BJ (cell line): ENCODE results near the gene ABCG1. TPM values are rescaled to one million over a fixed set of nuclear protein-coding genes. Genes with fewer than 3 reads are reported as not detected.

Experiments
- CTCF ChIA-PET: fragments of 350-600 bp; formaldehyde crosslinking; extraction: SDS; loops from one replicate; lab custom pipeline; 2021; ENCODE audit warnings: antibody characterized with exemption, inconsistent platforms; lab: Yijun Ruan, JAX
- POLR2A ChIA-PET: fragments of 300-600 bp; sonication (Branson Sonifier 250); formaldehyde crosslinking; extraction: SDS; loops from one replicate; lab custom pipeline; 2021; ENCODE audit warnings: antibody characterized with exemption; lab: Charles Lee
- DNase-seq: peaks from one replicate; pipeline ENCODE4 v3.0.0-alpha.2; 2011; ENCODE audit warnings: low read depth
- H3K27me3 ChIP-seq: 2 replicates; pipeline ENCODE4 v1.6.0; 2011; ENCODE audit warnings: low read length; ENCODE audit not compliant: control insufficient read depth, insufficient read depth
- H3K36me3 ChIP-seq: 2 replicates; pipeline ENCODE4 v1.5.1; 2011; ENCODE audit warnings: low read length; ENCODE audit not compliant: control insufficient read depth, insufficient read depth
- H3K4me3 ChIP-seq: 2 replicates; pipeline ENCODE4 v1.5.1; 2011; ENCODE audit warnings: low read depth, mild to moderate bottlenecking, control low read depth, low read length
- polyA plus RNA-seq: library from polyadenylated mRNA; depleted of rRNA; stranded (reverse); fragments of >200 nt; gene quantifications from 2 replicates; pipeline ENCODE4 v1.2.3, GENCODE V29; 2011
- TF ChIP-seq, protein P1 (sequence below): IDR thresholded peaks from 2 replicates; pipeline ENCODE4 v1.5.1; 2011; ENCODE audit warnings: low read depth, mild to moderate bottlenecking, control low read depth, inconsistent platforms, low read length, moderate library complexity; ENCODE audit not compliant: insufficient read depth

Gene ABCG1
- polyA plus RNA-seq, 1 experiment, result 0.29 TPM

DNA sequence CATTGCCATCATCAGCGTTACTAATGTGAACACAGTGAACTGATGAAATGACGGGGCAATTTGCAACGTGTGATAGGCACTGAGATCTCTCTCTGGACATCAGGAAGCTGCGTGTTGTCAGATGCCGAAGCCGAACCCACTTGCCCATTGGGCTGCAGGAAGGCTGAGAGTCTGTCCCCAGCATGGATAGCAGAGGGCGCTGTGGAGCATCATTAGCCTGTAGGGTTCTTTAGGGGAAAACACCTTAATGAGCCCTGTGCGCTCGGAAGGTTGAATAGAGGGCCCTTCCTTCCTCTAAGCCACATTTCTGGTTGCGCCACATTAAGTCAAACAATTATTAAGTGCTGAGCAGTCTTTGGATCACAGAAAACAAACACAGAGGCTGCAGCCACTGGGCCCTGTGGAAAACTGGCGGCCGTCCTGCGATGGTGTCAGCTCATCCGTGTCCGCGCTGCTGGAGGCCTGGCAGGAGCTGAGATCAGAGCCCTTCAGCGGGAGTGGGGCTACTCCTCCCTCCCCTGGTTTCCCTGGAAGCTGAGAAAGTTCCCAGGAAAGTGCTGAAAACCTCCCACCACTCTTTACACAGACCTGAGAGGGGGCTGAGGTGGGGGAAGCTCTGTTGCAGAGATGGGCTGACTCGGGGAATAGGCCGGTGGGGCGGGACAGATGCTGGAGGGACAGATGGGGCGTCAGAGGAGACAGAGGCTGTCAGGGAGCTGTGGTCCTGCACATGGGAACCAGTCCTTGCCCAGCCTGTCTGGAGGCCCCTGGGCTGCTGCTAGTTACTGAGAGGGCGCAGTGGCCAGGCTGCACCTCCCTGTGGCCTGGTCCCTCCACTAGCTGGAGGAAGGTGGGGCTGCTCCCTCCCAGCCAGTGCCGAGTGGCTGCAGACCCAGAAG is 119.1 kb downstream of the ABCG1 start:
- CTCF ChIA-PET, result interaction anchor here (1.0 to 1.1 kb wide), 2 partner anchors 9 to 193 kb away, joined by 3 to 4 read pairs; no protein-coding TSS in a partner anchor
- POLR2A ChIA-PET, result no interaction called here
- DNase-seq, result no peak
- peaks cover 2% of the 10 kb centered on the region for H3K27me3 ChIP-seq
- TF ChIP-seq, protein P1, sequence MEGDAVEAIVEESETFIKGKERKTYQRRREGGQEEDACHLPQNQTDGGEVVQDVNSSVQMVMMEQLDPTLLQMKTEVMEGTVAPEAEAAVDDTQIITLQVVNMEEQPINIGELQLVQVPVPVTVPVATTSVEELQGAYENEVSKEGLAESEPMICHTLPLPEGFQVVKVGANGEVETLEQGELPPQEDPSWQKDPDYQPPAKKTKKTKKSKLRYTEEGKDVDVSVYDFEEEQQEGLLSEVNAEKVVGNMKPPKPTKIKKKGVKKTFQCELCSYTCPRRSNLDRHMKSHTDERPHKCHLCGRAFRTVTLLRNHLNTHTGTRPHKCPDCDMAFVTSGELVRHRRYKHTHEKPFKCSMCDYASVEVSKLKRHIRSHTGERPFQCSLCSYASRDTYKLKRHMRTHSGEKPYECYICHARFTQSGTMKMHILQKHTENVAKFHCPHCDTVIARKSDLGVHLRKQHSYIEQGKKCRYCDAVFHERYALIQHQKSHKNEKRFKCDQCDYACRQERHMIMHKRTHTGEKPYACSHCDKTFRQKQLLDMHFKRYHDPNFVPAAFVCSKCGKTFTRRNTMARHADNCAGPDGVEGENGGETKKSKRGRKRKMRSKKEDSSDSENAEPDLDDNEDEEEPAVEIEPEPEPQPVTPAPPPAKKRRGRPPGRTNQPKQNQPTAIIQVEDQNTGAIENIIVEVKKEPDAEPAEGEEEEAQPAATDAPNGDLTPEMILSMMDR, result peak; percentile 41
- no peaks in the 10 kb centered on the region for H3K36me3 ChIP-seq
- H3K4me3 ChIP-seq, result no peak overlapping the region

DNA sequence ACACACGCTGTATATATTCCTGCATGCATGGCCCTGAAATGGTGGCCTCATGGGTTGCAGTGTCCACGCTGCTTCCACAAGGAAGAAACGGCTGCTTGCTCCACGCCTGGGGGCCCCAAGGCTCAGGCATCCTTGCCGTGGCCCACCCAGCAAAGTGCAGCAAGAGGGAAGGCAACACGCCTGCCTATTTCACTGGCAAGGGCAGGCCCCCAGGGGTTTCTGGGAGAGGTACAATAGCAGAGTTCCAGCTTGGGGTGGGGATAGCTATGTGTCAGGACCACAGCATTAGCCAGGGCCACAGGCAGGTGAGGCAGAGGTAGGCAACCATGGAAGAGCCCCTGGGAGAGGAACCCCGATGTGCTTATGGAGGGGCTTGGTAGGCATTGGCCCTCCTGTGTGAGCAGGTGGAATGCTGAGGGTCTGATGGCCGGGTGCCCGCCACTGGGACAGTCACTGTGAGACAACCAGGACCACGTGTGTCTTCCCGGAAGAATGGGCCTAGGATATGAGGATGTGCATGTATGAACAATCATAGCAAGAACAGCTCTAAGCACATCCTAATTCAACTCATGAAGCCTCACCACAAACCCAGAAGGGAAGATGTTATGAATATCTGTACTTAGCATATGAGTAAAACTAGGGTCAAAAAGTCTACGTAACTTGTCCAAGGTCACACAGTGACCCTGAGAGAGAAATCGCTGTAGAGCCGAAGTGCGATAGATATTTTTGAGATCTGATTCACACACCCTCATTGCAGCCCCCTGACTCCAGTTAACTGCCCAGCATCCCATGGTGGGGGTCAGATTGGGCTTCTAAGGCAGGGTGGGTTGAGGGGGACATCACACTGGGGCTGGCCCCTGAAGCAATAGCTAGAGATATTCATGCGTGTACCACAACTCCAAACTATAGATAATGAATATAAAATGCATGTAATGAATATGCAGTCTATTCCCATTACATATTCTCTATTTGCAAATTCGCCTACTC is 120.1 kb downstream of the ABCG1 start:
- TF ChIP-seq, protein P1, result no peak
- ChIA-PET CTCF (interaction anchor here (1.0 to 1.1 kb wide), 2 partner anchors 8 to 194 kb away, joined by 3 to 4 read pairs; no protein-coding TSS in a partner anchor), POLR2A (no interaction called here)
- Histone ChIP-seq H3K27me3 (peaks cover 2% of the 10 kb centered on the region), H3K4me3 (no peak overlapping the region), H3K36me3 (no peaks in the 10 kb centered on the region)
- DNase-seq, result no peak

DNA sequence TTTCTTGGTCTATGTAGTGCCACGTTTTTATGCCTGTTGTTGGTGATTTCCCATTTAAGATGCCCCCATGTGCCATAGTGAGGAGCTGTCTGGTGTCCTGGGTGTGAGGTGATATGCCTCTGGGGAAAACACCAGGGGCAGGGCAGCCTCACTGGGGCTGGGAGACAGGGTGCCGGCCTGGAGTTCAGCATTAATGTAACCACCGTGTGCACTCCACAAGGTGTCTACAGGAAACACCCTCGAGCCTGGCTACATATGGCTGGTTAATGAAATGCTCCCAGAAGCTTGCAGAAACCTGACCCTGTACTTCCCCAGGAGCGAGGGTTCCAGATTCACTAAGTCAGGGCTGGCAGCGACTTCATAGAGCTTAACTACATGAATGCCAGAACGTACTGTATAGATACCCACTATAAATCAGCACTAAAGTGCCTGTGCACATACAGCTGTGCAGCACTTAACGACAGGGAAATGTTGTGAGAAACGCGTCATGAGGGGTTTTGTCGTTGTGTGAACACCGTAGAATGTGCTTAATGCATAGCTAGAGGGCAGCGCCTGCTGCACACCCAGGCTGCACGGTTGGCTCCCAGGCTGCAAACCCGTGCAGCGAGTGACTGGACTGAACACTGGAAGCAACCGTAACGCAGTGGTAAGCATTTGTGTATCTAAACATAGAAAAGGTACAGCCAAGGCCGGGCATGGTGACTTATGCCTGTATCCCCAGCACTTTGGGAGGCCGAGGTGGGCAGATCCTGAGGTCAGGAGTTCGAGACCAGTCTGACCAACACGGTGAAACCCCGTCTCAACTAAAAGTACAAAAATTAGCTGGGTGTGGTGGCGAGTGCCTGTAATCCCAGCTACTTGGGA is 121.5 kb downstream of the ABCG1 start:
- H3K4me3 ChIP-seq, result no peak overlapping the region
- POLR2A ChIA-PET, result no interaction called here
- H3K36me3 ChIP-seq, result no peaks in the 10 kb centered on the region
- peaks cover 2% of the 10 kb centered on the region for H3K27me3 ChIP-seq
- DNase-seq, result no peak
- CTCF ChIA-PET, result interaction anchor here (1.3 kb wide), 1 partner anchor 9 kb away, joined by 3 read pairs; no protein-coding TSS in a partner anchor
- TF ChIP-seq, protein P1, result no peak

DNA sequence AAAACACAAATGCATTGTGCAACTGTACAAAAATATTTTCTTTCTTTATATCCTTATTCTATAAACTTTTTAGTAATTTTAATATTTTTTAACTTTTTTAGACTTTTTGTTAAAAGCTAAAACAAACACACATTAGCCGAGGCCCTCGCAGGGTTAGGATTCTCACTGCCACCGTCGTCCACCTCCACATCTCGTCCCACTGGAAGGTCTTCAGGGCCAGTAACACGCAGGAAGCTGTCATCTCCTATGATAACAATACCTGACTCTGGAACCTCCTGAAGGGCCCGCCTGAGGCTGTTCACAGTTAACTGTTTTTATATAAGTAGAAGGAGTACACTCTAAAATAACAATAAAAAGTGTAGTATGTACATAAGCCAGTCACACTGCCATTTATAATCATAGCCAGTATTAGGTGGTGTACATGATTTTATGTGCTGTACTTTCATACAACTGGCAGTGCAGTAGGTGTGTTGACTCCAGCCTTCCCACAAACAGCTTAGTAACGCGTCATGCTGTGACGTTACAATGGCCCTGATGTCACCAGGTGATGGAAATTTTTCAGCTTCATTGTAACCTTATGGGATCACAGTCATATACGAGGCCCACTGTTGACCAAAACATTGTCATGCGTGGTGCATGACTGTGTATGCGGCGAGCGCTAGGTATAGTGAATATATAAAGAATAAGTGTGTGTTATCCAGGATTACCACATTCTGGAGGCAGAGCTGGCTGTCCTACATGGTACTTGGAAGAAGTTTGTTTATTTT is 123.0 kb downstream of the ABCG1 start:
- H3K4me3 ChIP-seq, result no peak overlapping the region
- H3K27me3 ChIP-seq, result peaks cover 2% of the 10 kb centered on the region
- H3K36me3 ChIP-seq, result no peaks in the 10 kb centered on the region
- POLR2A ChIA-PET, result no interaction called here
- CTCF ChIA-PET, result no interaction called here
- TF ChIP-seq, protein P1, result no peak
- DNase-seq, result no peak
